Measurements from ENCODE around the gene CLCN7. TPM values are rescaled to one million over a fixed set of nuclear protein-coding genes. Genes with fewer than 3 reads are reported as not detected.
"Not testable (repeated sequence)": the region's sequence is repeated elsewhere in the genome, so short reads cannot be mapped to it uniquely, and the experiment has no call there.

CLCN7 gene
- total RNA-seq, 1 experiment from 2014 or later, result 64.0 TPM

GRCh38 chr16:1469693-1470201 is 5.1 kb downstream of the CLCN7 start (continued):
- TF ChIP-seq, protein P1, sequence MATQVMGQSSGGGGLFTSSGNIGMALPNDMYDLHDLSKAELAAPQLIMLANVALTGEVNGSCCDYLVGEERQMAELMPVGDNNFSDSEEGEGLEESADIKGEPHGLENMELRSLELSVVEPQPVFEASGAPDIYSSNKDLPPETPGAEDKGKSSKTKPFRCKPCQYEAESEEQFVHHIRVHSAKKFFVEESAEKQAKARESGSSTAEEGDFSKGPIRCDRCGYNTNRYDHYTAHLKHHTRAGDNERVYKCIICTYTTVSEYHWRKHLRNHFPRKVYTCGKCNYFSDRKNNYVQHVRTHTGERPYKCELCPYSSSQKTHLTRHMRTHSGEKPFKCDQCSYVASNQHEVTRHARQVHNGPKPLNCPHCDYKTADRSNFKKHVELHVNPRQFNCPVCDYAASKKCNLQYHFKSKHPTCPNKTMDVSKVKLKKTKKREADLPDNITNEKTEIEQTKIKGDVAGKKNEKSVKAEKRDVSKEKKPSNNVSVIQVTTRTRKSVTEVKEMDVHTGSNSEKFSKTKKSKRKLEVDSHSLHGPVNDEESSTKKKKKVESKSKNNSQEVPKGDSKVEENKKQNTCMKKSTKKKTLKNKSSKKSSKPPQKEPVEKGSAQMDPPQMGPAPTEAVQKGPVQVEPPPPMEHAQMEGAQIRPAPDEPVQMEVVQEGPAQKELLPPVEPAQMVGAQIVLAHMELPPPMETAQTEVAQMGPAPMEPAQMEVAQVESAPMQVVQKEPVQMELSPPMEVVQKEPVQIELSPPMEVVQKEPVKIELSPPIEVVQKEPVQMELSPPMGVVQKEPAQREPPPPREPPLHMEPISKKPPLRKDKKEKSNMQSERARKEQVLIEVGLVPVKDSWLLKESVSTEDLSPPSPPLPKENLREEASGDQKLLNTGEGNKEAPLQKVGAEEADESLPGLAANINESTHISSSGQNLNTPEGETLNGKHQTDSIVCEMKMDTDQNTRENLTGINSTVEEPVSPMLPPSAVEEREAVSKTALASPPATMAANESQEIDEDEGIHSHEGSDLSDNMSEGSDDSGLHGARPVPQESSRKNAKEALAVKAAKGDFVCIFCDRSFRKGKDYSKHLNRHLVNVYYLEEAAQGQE (IDR thresholded peaks at IDR 0.05; ENCODE audit: low read depth), result no peak

DNA sequence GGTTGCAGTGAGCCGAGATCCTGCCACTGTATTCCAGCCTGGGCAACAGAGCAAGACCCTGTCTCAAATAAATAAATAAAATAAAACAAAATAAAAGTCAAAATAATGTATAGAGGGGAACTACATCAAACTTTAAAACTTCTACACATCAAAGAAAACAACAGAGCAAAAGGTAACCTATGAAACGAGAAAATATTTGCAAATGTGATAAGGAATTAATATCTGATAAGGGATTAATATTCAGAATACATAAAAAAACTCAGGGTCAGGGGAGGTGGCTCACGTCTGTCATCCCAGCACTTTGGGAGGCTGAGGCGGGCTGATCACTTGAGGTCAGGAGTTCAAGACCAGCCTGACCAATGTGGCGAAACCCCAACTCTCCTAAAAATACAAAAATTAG is 5.7 kb downstream of the CLCN7 start:
- H3K4me3 ChIP-seq (replicated peaks in 1 of 2; ENCODE audit: low read depth in 1 of 2, low read length in 2 of 2); H3K9ac ChIP-seq (ENCODE audit: low read length); intact Hi-C loops (cut with micrococcal nuclease); H3K9me2 ChIP-seq (ENCODE audit: insufficient read depth); RAD21 ChIA-PET (ENCODE audit: low non-redundant PET in 1 of 2, low total read pairs in 2 of 2, uncharacterized antibody in 2 of 2, unreplicated experiment in 2 of 2); H3K4me2 ChIP-seq (ENCODE audit: low read length); H3K27me3 ChIP-seq (ENCODE audit: insufficient read depth, low read length); H2AFZ ChIP-seq (ENCODE audit: low read depth, low read length, poor library complexity, severe bottlenecking); H3K27ac ChIP-seq (ENCODE audit: low read depth, low read length); DNase-seq (ENCODE audit: low read depth, low spot score); ATAC-seq; POLR2A ChIA-PET; H3K9me3 ChIP-seq (ENCODE audit: control insufficient read depth in 1 of 2, insufficient read depth in 1 of 2, low read depth in 1 of 2, low read length in 2 of 2); BruUV-seq (replicated peaks); CTCF ChIA-PET; H3K36me3 ChIP-seq (ENCODE audit: control insufficient read depth in 1 of 2, insufficient read depth in 2 of 2, low read length in 2 of 2); H4K20me1 ChIP-seq (ENCODE audit: insufficient read depth): not testable (repeated sequence)
- peaks cover 53% of the 10 kb centered on the region for H3K79me2 ChIP-seq (ENCODE audit: insufficient read depth, low read length)
- H3K4me1 ChIP-seq (ENCODE audit: control insufficient read depth in 1 of 2, insufficient read depth in 2 of 2, low read length in 2 of 2), result peaks cover 20 to 31% of the 10 kb centered on the region in 2 experiments; a peak in 3 of 4 replicates

DNA sequence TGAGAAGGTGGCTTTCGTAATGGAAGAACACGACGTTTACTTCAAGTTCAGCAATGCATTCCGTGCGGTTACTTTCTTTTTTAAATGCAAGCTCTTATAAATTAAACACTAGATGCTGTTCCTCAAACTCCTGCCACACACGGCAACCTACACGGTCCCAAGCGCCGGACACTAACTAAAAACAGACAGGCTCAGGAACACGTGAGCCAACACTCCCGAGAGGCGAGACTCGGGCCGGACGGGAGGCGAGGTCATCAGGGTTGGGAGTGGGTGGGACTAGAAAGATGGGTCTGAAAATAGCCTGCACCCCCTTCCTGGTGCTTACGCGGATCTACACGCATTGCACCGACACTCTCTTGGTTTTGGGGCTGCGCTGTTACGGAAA is 6.4 kb downstream of the CLCN7 start:
- ATAC-seq (no peak), DNase-seq (ENCODE audit: low read depth, low spot score) (no peak)
- H3K4me2 ChIP-seq (ENCODE audit: low read length), result no peak overlapping the region
- H4K20me1 ChIP-seq (ENCODE audit: insufficient read depth), result no peaks in the 10 kb centered on the region
- H3K4me1 ChIP-seq (ENCODE audit: control insufficient read depth in 1 of 2, insufficient read depth in 2 of 2, low read length in 2 of 2), result peaks cover 16 to 24% of the 10 kb centered on the region in 2 experiments; a peak in 3 of 4 replicates
- ChIA-PET CTCF (no interaction called here), RAD21 (ENCODE audit: low non-redundant PET in 1 of 2, low total read pairs in 2 of 2, uncharacterized antibody in 2 of 2, unreplicated experiment in 2 of 2) (no interaction called here), POLR2A (no interaction called here)
- H3K9ac ChIP-seq (ENCODE audit: low read length), result no peak overlapping the region
- TF ChIP-seq, protein P2, sequence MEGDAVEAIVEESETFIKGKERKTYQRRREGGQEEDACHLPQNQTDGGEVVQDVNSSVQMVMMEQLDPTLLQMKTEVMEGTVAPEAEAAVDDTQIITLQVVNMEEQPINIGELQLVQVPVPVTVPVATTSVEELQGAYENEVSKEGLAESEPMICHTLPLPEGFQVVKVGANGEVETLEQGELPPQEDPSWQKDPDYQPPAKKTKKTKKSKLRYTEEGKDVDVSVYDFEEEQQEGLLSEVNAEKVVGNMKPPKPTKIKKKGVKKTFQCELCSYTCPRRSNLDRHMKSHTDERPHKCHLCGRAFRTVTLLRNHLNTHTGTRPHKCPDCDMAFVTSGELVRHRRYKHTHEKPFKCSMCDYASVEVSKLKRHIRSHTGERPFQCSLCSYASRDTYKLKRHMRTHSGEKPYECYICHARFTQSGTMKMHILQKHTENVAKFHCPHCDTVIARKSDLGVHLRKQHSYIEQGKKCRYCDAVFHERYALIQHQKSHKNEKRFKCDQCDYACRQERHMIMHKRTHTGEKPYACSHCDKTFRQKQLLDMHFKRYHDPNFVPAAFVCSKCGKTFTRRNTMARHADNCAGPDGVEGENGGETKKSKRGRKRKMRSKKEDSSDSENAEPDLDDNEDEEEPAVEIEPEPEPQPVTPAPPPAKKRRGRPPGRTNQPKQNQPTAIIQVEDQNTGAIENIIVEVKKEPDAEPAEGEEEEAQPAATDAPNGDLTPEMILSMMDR (IDR thresholded peaks at IDR 0.05 in 2 of 3, conservative IDR thresholded peaks at IDR 0.05 in 1 of 3; ENCODE audit: borderline replicate concordance in 1 of 3, insufficient read depth in 1 of 3, low read depth in 2 of 3, low read length in 2 of 3), result no peak
- TF ChIP-seq EZH2phosphoT487 (IDR thresholded peaks at IDR 0.05; ENCODE audit: borderline replicate concordance) (no peak), JUND (IDR thresholded peaks at IDR 0.05) (no peak), RAD21 (IDR thresholded peaks at IDR 0.05; ENCODE audit: low read depth) (no peak), SP1 (IDR thresholded peaks at IDR 0.05; ENCODE audit: low read depth) (no peak), TCF7L2 (IDR thresholded peaks at IDR 0.05; ENCODE audit: borderline replicate concordance, extremely low read depth, insufficient read depth, insufficient read length) (no peak), ATF3 (IDR thresholded peaks at IDR 0.05) (no peak)
- TF ChIP-seq, protein P3, sequence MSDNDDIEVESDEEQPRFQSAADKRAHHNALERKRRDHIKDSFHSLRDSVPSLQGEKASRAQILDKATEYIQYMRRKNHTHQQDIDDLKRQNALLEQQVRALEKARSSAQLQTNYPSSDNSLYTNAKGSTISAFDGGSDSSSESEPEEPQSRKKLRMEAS (IDR thresholded peaks at IDR 0.05), result no peak
- H3K27me3 ChIP-seq (ENCODE audit: insufficient read depth, low read length), result no peaks in the 10 kb centered on the region
- intact Hi-C loops (cut with micrococcal nuclease), result no loop called here
- no peak overlapping the region for H3K27ac ChIP-seq (ENCODE audit: low read depth, low read length)
- no TSS peak for BruUV-seq (replicated peaks)
- H2AFZ ChIP-seq (ENCODE audit: low read depth, low read length, poor library complexity, severe bottlenecking), result no peak overlapping the region
- no peak overlapping the region for H3K4me3 ChIP-seq (replicated peaks in 1 of 2; ENCODE audit: low read depth in 1 of 2, low read length in 2 of 2)
- no peaks in the 10 kb centered on the region for H3K9me3 ChIP-seq (ENCODE audit: control insufficient read depth in 1 of 2, insufficient read depth in 1 of 2, low read depth in 1 of 2, low read length in 2 of 2)
- H3K9me2 ChIP-seq (ENCODE audit: insufficient read depth), result no peaks in the 10 kb centered on the region
- H3K36me3 ChIP-seq (ENCODE audit: control insufficient read depth in 1 of 2, insufficient read depth in 2 of 2, low read length in 2 of 2), result no peaks in the 10 kb centered on the region
- peaks cover 46% of the 10 kb centered on the region for H3K79me2 ChIP-seq (ENCODE audit: insufficient read depth, low read length)
